ENCODE data around the gene MRNIP. TPM values are rescaled to one million over a fixed set of nuclear protein-coding genes. Genes with fewer than 3 reads are reported as not detected.

Gene MRNIP
- polyA plus RNA-seq, 2 of the 4 experiments (the other 2 are of a cell fraction): 21.4 to 29.7 TPM

GRCh38 chr5:179795863-179796833 is 62.5 kb downstream of the MRNIP start (continued):
- peak; percentile 73; the same call in 1 of the 2 replicates for TF ChIP-seq HMGXB4 (CRISPR knock-in tag; IDR thresholded peaks at IDR 0.05; ENCODE audit: borderline replicate concordance)
- no peak for TF ChIP-seq RCOR1 (IDR thresholded peaks at IDR 0.05; ENCODE audit: low read depth, low read length)

- Histone ChIP-seq H3K9me3 (no peaks in the 10 kb centered on the region), H3K4me1 (peaks cover 14% of the 10 kb centered on the region; the same call in 2 of the 3 replicates), H3K27ac (peak overlapping the region; percentile 82 to 90), H3K4me3 (peak overlapping the region; percentile 59), H3K4me2 (peak overlapping the region; percentile 90)
- CTCF ChIA-PET: interaction anchor here (0.9 to 5.9 kb wide), 14 partner anchors 8 to 179 kb away, joined by 3 to 68 read pairs (median 6); no protein-coding TSS in a partner anchor
- WGBS (ENCODE audit: missing lambda C conversion rate): 74% methylated on average over 12 of the region's 53 CpGs
- FAIRE-seq (no peak), ATAC-seq (peak; percentile 7 to 8; a peak in 4 of 6 replicates), DNase-seq (ENCODE audit: low read depth in 1 of 2, low spot score in 1 of 2) (no peak)
- POLR2A ChIA-PET: interaction anchor here (0.9 to 1.0 kb wide), 2 partner anchors 12 to 32 kb away, joined by 3 to 6 read pairs; no protein-coding TSS in a partner anchor
- TF ChIP-seq RAD21 (conservative IDR thresholded peaks at IDR 0.05 in 1 of 2, IDR thresholded peaks at IDR 0.05 in 1 of 2): no peak
- TF ChIP-seq POLR2AphosphoS2 (conservative IDR thresholded peaks at IDR 0.05; ENCODE audit: low read length): no peak
- TF ChIP-seq RFX5 (IDR thresholded peaks at IDR 0.05): no peak
- TF ChIP-seq KDM1A (IDR thresholded peaks at IDR 0.05; ENCODE audit: low read depth): no peak
- no peak for TF ChIP-seq ESRRA (IDR thresholded peaks at IDR 0.05; ENCODE audit: borderline replicate concordance, low read length)
These were observed 63.4 kb downstream of the MRNIP start for GRCh38 chr5:179795049-179795862.

GRCh38 chr5:179794575-179794974 is 64.0 kb downstream of the MRNIP start:
- no peaks in the 10 kb centered on the region for H3K9me3 ChIP-seq
- no peak overlapping the region; the same call in 2 of the 3 replicates for H3K4me2 ChIP-seq
- ChIA-PET CTCF (interaction anchor here (0.6 to 5.9 kb wide), 5 partner anchors 14 to 165 kb away, joined by 4 to 68 read pairs (median 26); no protein-coding TSS in a partner anchor), POLR2A (interaction anchor here (1.0 kb wide), 2 partner anchors 26 to 171 kb away, joined by 3 to 4 read pairs; partner anchors contain the start of genes HNRNPH1 and SQSTM1)
- peaks cover 14% of the 10 kb centered on the region; the same call in 2 of the 3 replicates for H3K4me1 ChIP-seq
- no peak for TF ChIP-seq POLR2A (IDR thresholded peaks at IDR 0.05; ENCODE audit: low read length)
- TF ChIP-seq CBX8 (IDR thresholded peaks at IDR 0.05): no peak
- no peak for TF ChIP-seq ELK1 (IDR thresholded peaks at IDR 0.05; ENCODE audit: low read depth, low read length)
- no peak for TF ChIP-seq JUNB (IDR thresholded peaks at IDR 0.05)
- no peak for TF ChIP-seq RFX5 (IDR thresholded peaks at IDR 0.05)
- no peak for TF ChIP-seq MAFK (IDR thresholded peaks at IDR 0.05; ENCODE audit: partially characterized antibody)
- TF ChIP-seq FOSB (CRISPR knock-in tag; IDR thresholded peaks at IDR 0.05): no peak
- no peak for TF ChIP-seq HEYL (CRISPR knock-in tag; IDR thresholded peaks at IDR 0.05)
- no peak for TF ChIP-seq NPAS2 (CRISPR knock-in tag; IDR thresholded peaks at IDR 0.05; ENCODE audit: borderline replicate concordance)
- DNase-seq (ENCODE audit: low read depth in 1 of 2, low spot score in 1 of 2) (no peak), ATAC-seq (peak in 1 of 2 experiments; percentile 1; a peak in 3 of 6 replicates), FAIRE-seq (no peak)
- H3K27ac ChIP-seq: no peak overlapping the region
- H3K4me3 ChIP-seq: no peak overlapping the region
- 100% methylated on average over 3 of the region's 3 CpGs for WGBS (ENCODE audit: missing lambda C conversion rate)
